ENCODE data around the gene VAV3. TPM values are rescaled to one million over a fixed set of nuclear protein-coding genes. Genes with fewer than 3 reads are reported as not detected.
"Not testable (repeated sequence)": the region's sequence is repeated elsewhere in the genome, so short reads cannot be mapped to it uniquely, and the experiment has no call there.

VAV3 gene
- total and polyA plus RNA-seq, 9 donors, result 3.1 to 5.5 (median 4.1) TPM

DNA sequence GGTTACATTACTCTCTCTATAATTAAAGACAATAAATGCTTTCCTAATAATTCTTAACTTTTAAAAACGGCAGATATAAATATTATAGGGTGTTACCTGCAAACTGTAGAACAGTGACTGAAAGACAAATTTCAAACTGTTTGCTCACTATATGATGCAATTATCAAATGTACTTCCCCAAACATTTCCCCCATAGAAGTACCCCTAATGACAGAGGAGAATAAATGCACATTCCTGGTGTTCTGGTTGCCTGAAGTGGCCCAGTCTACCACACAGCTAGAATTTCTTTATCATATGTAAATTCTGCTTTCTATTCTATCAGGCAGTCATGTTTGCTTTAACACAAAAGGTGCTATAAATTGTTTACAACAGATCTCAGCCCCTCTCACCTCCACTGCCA, 70.4 kb downstream of the VAV3 start:
- Histone ChIP-seq H3K27ac (ENCODE audit: low read length) (no peak overlapping the region), H3K27me3 (ENCODE audit: control insufficient read depth, insufficient read depth, low read length) (no peaks in the 10 kb centered on the region), H3K4me1 (ENCODE audit: control insufficient read depth, insufficient read depth, low read length) (peaks cover 4% of the 10 kb centered on the region), H3K4me3 (ENCODE audit: low read length) (no peak overlapping the region), H3K9me3 (replicated peaks; ENCODE audit: control insufficient read depth, low read depth, low read length) (no peaks in the 10 kb centered on the region), H3K36me3 (ENCODE audit: control insufficient read depth, insufficient read depth, low read length) (no peaks in the 10 kb centered on the region)
- no CpG with 5 or more reads among the region's 1 CpG for WGBS (ENCODE audit: insufficient coverage)
- no peak for DNase-seq

GRCh38 chr1:107893350-107893749, 71.6 kb downstream of the VAV3 start:
- H3K9me3 ChIP-seq (replicated peaks; ENCODE audit: control insufficient read depth, low read depth, low read length); H3K27ac ChIP-seq (ENCODE audit: low read length); DNase-seq; H3K4me3 ChIP-seq (ENCODE audit: low read length); H3K36me3 ChIP-seq (ENCODE audit: control insufficient read depth, insufficient read depth, low read length); H3K4me1 ChIP-seq (ENCODE audit: control insufficient read depth, insufficient read depth, low read length); H3K27me3 ChIP-seq (ENCODE audit: control insufficient read depth, insufficient read depth, low read length): not testable (repeated sequence)
- WGBS (ENCODE audit: insufficient coverage), result no CpG with 5 or more reads among the region's 2 CpGs

- no peaks in the 10 kb centered on the region for H3K4me1 ChIP-seq (ENCODE audit: control insufficient read depth, insufficient read depth, low read length)
- H3K9me3 ChIP-seq (replicated peaks; ENCODE audit: control insufficient read depth, low read depth, low read length), result no peaks in the 10 kb centered on the region
- no peaks in the 10 kb centered on the region for H3K27me3 ChIP-seq (ENCODE audit: control insufficient read depth, insufficient read depth, low read length)
- no peak for DNase-seq
- no peak overlapping the region for H3K4me3 ChIP-seq (ENCODE audit: low read length)
- H3K36me3 ChIP-seq (ENCODE audit: control insufficient read depth, insufficient read depth, low read length), result no peaks in the 10 kb centered on the region
- H3K27ac ChIP-seq (ENCODE audit: low read length), result no peak overlapping the region
- no CpG with 5 or more reads among the region's 2 CpGs for WGBS (ENCODE audit: insufficient coverage)
These were observed 75.5 kb downstream of the VAV3 start for GRCh38 chr1:107889524-107889923.

DNA sequence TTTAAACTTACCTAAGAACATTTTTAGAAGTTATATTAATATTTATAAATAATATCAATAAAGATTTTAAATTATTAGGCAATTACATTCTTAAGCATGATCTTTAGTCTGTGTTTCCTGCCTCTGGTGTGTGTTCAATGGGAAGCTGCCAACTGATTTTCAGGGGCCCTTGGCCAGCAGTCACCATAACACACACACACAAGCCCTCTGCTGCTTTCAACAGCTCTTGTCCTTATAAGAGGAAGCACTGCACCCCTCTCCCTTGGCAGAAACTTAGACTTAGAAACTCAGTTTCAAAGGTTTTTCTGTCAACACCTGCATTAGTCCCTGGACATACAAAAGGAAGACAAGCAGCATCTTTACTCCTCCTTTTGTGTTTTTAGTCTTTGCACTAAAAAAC, 81.4 kb downstream of the VAV3 start:
- Histone ChIP-seq H3K27me3 (ENCODE audit: control insufficient read depth, insufficient read depth, low read length) (no peaks in the 10 kb centered on the region), H3K9me3 (replicated peaks; ENCODE audit: control insufficient read depth, low read depth, low read length) (no peaks in the 10 kb centered on the region), H3K4me3 (ENCODE audit: low read length) (no peak overlapping the region), H3K27ac (ENCODE audit: low read length) (no peak overlapping the region), H3K36me3 (ENCODE audit: control insufficient read depth, insufficient read depth, low read length) (no peaks in the 10 kb centered on the region), H3K4me1 (ENCODE audit: control insufficient read depth, insufficient read depth, low read length) (no peaks in the 10 kb centered on the region)
- peak; percentile 43 for DNase-seq

DNA sequence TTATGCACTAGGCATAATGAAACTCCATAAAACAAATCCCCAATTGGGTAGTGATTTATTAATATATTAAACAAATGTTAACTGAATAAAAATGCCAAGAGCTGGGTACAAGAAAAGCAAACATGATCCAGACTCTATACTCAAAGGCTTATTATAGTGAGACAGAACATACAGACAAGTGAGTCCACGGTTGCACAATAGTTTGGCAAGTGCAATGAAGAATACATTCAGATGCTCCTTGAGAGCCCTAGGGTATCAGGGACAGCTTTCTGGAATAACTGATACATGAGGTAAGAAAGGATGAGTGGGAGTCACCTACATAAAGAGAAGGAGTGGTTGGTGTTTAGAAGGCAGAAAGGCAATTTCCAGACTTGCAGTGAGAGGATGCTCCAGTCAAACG, 85.1 kb downstream of the VAV3 start:
- DNase-seq, result no peak
- 70% methylated on average over 1 of the region's 2 CpGs for WGBS (ENCODE audit: insufficient coverage)
- Histone ChIP-seq H3K36me3 (ENCODE audit: control insufficient read depth, insufficient read depth, low read length) (no peaks in the 10 kb centered on the region), H3K4me1 (ENCODE audit: control insufficient read depth, insufficient read depth, low read length) (no peaks in the 10 kb centered on the region), H3K27me3 (ENCODE audit: control insufficient read depth, insufficient read depth, low read length) (no peaks in the 10 kb centered on the region), H3K9me3 (replicated peaks; ENCODE audit: control insufficient read depth, low read depth, low read length) (no peaks in the 10 kb centered on the region), H3K27ac (ENCODE audit: low read length) (no peak overlapping the region), H3K4me3 (ENCODE audit: low read length) (no peak overlapping the region)

GRCh38 chr1:107879346-107879745, 85.6 kb downstream of the VAV3 start:
- H3K4me3 ChIP-seq (ENCODE audit: low read length), result no peak overlapping the region
- no peaks in the 10 kb centered on the region for H3K4me1 ChIP-seq (ENCODE audit: control insufficient read depth, insufficient read depth, low read length)
- no peaks in the 10 kb centered on the region for H3K36me3 ChIP-seq (ENCODE audit: control insufficient read depth, insufficient read depth, low read length)
- H3K27ac ChIP-seq (ENCODE audit: low read length), result no peak overlapping the region
- H3K9me3 ChIP-seq (replicated peaks; ENCODE audit: control insufficient read depth, low read depth, low read length), result no peaks in the 10 kb centered on the region
- DNase-seq, result no peak
- H3K27me3 ChIP-seq (ENCODE audit: control insufficient read depth, insufficient read depth, low read length), result no peaks in the 10 kb centered on the region
- WGBS (ENCODE audit: insufficient coverage), result no CpG with 5 or more reads among the region's 1 CpG

DNA sequence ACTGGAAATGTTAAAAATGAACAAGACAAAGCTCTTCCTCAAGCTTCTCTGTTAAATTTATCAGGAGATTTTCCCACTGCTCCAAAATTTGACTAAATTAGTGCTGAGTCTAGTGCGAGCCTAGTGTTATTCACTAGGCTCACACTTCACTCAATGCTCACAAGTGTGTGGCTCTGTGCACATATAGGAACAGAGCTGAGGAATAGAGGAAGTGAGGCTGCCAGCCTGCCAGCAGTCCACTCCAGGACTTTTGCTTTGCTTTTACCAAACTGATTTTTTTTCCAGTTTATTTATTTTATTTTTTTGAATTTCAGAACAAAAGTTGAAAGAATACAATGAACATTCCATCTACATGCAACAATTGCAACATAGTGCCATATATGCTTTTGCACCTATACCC, 87.2 kb downstream of the VAV3 start:
- peak; percentile 19 for DNase-seq
- no peaks in the 10 kb centered on the region for H3K36me3 ChIP-seq (ENCODE audit: control insufficient read depth, insufficient read depth, low read length)
- H3K27me3 ChIP-seq (ENCODE audit: control insufficient read depth, insufficient read depth, low read length), result no peaks in the 10 kb centered on the region
- WGBS (ENCODE audit: insufficient coverage), result no CpG with 5 or more reads among the region's 1 CpG
- no peaks in the 10 kb centered on the region for H3K4me1 ChIP-seq (ENCODE audit: control insufficient read depth, insufficient read depth, low read length)
- H3K27ac ChIP-seq (ENCODE audit: low read length), result no peak overlapping the region
- no peaks in the 10 kb centered on the region for H3K9me3 ChIP-seq (replicated peaks; ENCODE audit: control insufficient read depth, low read depth, low read length)
- no peak overlapping the region for H3K4me3 ChIP-seq (ENCODE audit: low read length)

DNA sequence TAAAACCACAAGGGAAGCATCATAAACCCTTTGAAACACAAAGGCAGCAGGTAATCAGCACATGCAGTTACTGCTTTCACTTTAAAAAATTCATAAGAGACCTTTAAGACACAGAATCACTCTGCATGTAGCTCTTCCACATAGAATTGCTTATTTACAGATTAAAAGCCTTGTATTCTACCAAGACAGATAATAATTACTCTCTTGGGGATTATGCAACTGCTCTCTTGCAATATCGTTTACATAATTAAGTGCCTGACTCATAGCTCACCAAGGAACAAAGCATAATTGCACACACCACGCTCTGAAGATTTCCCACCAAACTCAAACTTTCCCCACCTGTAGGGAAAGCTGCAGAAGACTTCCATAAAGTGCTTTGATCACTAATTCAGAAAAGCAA, 87.9 kb downstream of the VAV3 start:
- H3K9me3 ChIP-seq (replicated peaks; ENCODE audit: control insufficient read depth, low read depth, low read length), result no peaks in the 10 kb centered on the region
- no peak overlapping the region for H3K27ac ChIP-seq (ENCODE audit: low read length)
- no peaks in the 10 kb centered on the region for H3K27me3 ChIP-seq (ENCODE audit: control insufficient read depth, insufficient read depth, low read length)
- DNase-seq, result no peak
- H3K36me3 ChIP-seq (ENCODE audit: control insufficient read depth, insufficient read depth, low read length), result no peaks in the 10 kb centered on the region
- no peak overlapping the region for H3K4me3 ChIP-seq (ENCODE audit: low read length)
- H3K4me1 ChIP-seq (ENCODE audit: control insufficient read depth, insufficient read depth, low read length), result no peaks in the 10 kb centered on the region
- WGBS (ENCODE audit: insufficient coverage), result 57% methylated on average over 1 of the region's 2 CpGs

DNA sequence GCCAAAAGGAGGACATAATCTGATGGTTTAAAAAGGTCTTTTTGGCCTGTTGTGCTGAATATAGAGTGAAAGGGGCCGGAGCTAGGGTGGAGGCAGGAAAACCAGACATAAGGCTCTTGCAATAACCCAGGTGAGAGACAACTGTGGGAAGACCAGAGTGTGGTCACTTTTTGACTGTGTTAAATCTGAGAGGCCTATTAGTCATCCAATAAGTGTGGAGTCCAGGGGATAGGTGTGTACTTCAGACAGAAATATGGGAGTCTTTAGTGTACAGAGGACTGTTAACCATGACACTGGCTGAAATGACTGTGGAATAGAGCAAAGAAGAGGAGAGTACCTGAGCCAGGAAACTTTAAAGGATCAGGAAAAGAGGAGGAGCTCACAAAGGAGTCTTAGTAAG, 89.3 kb downstream of the VAV3 start:
- DNase-seq, result no peak
- Histone ChIP-seq H3K9me3 (replicated peaks; ENCODE audit: control insufficient read depth, low read depth, low read length) (no peaks in the 10 kb centered on the region), H3K27ac (ENCODE audit: low read length) (no peak overlapping the region), H3K4me3 (ENCODE audit: low read length) (no peak overlapping the region), H3K36me3 (ENCODE audit: control insufficient read depth, insufficient read depth, low read length) (no peaks in the 10 kb centered on the region), H3K27me3 (ENCODE audit: control insufficient read depth, insufficient read depth, low read length) (no peaks in the 10 kb centered on the region), H3K4me1 (ENCODE audit: control insufficient read depth, insufficient read depth, low read length) (no peaks in the 10 kb centered on the region)
- WGBS (ENCODE audit: insufficient coverage), result 81% methylated on average over 1 of the region's 1 CpG

DNA sequence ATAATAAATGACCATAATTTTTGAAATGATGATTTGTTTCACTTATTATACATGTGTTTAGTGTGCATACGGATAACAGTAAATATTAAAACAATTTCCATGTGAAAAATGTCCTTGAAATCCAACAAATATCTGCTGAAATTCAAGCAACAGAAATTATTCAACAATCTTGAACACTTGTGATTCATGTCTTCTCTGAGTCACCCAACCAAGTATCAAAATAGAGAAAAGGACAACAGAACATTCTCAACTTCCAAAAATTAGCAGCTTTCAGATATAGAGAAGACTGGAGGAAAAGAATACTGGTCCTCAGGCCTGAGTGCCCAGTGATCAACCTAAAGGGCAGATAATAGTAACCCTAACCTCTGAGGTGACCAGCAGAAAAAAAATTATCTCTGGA, 90.8 kb downstream of the VAV3 start:
- H3K9me3 ChIP-seq (replicated peaks; ENCODE audit: control insufficient read depth, low read depth, low read length), result no peaks in the 10 kb centered on the region
- H3K27me3 ChIP-seq (ENCODE audit: control insufficient read depth, insufficient read depth, low read length), result no peaks in the 10 kb centered on the region
- no peak for DNase-seq
- no peak overlapping the region for H3K27ac ChIP-seq (ENCODE audit: low read length)
- no peaks in the 10 kb centered on the region for H3K4me1 ChIP-seq (ENCODE audit: control insufficient read depth, insufficient read depth, low read length)
- no CpG with 5 or more reads among the region's 1 CpG for WGBS (ENCODE audit: insufficient coverage)
- H3K36me3 ChIP-seq (ENCODE audit: control insufficient read depth, insufficient read depth, low read length), result no peaks in the 10 kb centered on the region
- no peak overlapping the region for H3K4me3 ChIP-seq (ENCODE audit: low read length)

DNA sequence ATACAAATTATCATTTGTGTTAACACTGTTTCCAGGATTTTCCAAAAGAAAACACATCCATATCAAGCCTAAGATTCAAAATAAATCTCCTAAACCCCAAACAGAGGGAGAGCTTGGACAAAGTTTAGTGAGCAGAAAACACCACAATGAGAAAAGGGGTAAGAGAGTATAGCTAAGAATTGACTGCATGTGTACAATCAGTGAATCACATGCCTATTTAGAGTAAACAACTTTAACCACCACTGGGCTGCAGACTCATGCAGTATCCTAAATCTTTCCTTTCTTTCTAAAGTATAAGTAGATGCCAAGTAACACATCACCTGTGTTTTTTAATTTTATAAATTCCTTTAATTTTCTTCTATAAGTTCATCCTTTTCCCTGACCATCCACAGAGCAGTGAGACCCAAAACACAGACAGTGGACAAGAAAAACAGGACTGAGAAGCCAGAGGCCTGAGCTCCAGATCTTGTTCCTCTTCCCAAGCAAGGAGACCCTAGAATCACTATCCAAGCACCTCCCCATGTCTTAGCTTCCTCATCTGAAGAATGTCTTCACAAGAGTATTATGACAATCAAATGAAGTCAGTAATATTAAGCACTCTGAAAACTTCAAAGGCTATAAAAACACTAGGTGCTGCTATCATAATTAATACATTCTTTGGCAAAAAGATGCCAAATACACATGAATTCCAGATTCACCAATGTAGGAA, 93.1 kb downstream of the VAV3 start:
- Histone ChIP-seq H3K4me3 (ENCODE audit: low read length) (no peak overlapping the region), H3K4me1 (ENCODE audit: control insufficient read depth, insufficient read depth, low read length) (no peaks in the 10 kb centered on the region), H3K27me3 (ENCODE audit: control insufficient read depth, insufficient read depth, low read length) (no peaks in the 10 kb centered on the region), H3K27ac (ENCODE audit: low read length) (no peak overlapping the region), H3K9me3 (replicated peaks; ENCODE audit: control insufficient read depth, low read depth, low read length) (no peaks in the 10 kb centered on the region), H3K36me3 (ENCODE audit: control insufficient read depth, insufficient read depth, low read length) (no peaks in the 10 kb centered on the region)
- DNase-seq, result no peak
